ENCODE measurements around the gene ADCY1. TPM values are rescaled to one million over a fixed set of nuclear protein-coding genes. Genes with fewer than 3 reads are reported as not detected.

The ADCY1 gene
- total RNA-seq, 2 experiments from 2014 or later: 0.03 TPM; not detected in 1

- Mint-ChIP-seq H3K27me3 (peaks cover 59% of the 10 kb centered on the region), H3K9me3 (peaks cover 5% of the 10 kb centered on the region), H3K27ac (no peak overlapping the region), H3K4me3 (no peak overlapping the region), H3K4me1 (ENCODE audit: low read depth) (no peaks in the 10 kb centered on the region), H3K36me3 (ENCODE audit: low read depth) (no peaks in the 10 kb centered on the region)
- Histone ChIP-seq H3K4me1 (ENCODE audit: insufficient read depth, low read length) (no peaks in the 10 kb centered on the region), H3K36me3 (ENCODE audit: insufficient read depth, low read length) (no peaks in the 10 kb centered on the region), H3K4me3 (ENCODE audit: low read length) (no peak overlapping the region), H3K27me3 (ENCODE audit: control insufficient read depth in 1 of 2, insufficient read depth in 2 of 2, low read length in 2 of 2) (peaks cover 13 to 24% of the 10 kb centered on the region in 2 experiments), H3K27ac (ENCODE audit: low read depth in 1 of 2, low read length in 2 of 2) (no peak overlapping the region), H3K9me3 (ENCODE audit: control insufficient read depth in 1 of 2, insufficient read depth in 1 of 2, low read length in 2 of 2) (peaks cover 0 to 3% of the 10 kb centered on the region in 2 experiments)
- intact Hi-C loops (cut with DNase I, micrococcal nuclease): no loop called here
- ATAC-seq (ENCODE audit: poor library complexity): no peak
- ChIA-PET CTCF (no interaction called here), POLR2A (no interaction called here)
- no peak for DNase-seq
- no peak for TF ChIP-seq CTCF (IDR thresholded peaks at IDR 0.05)
These were observed 5.5 kb upstream of the ADCY1 start for GRCh38 chr7:45568536-45569289.

GRCh38 chr7:45569290-45569685 lies 4.9 kb upstream of the ADCY1 start:
- Histone ChIP-seq H3K27ac (ENCODE audit: low read depth in 1 of 2, low read length in 2 of 2) (no peak overlapping the region), H3K27me3 (ENCODE audit: control insufficient read depth in 1 of 2, insufficient read depth in 2 of 2, low read length in 2 of 2) (peaks cover 15 to 27% of the 10 kb centered on the region in 2 experiments), H3K4me3 (ENCODE audit: low read length) (no peak overlapping the region), H3K36me3 (ENCODE audit: insufficient read depth, low read length) (no peaks in the 10 kb centered on the region), H3K9me3 (ENCODE audit: control insufficient read depth in 1 of 2, insufficient read depth in 1 of 2, low read length in 2 of 2) (peaks cover 0 to 6% of the 10 kb centered on the region in 2 experiments), H3K4me1 (ENCODE audit: insufficient read depth, low read length) (no peaks in the 10 kb centered on the region)
- intact Hi-C loops (cut with DNase I, micrococcal nuclease): no loop called here
- H3K36me3 Mint-ChIP-seq (ENCODE audit: low read depth): no peaks in the 10 kb centered on the region
- no peaks in the 10 kb centered on the region for H3K4me1 Mint-ChIP-seq (ENCODE audit: low read depth)
- peaks cover 57% of the 10 kb centered on the region for H3K27me3 Mint-ChIP-seq
- peaks cover 2% of the 10 kb centered on the region for H3K9me3 Mint-ChIP-seq
- TF ChIP-seq CTCF (IDR thresholded peaks at IDR 0.05): no peak
- CTCF ChIA-PET: no interaction called here
- no peak for ATAC-seq (ENCODE audit: poor library complexity)
- H3K4me3 Mint-ChIP-seq: no peak overlapping the region
- POLR2A ChIA-PET: no interaction called here
- no peak for DNase-seq
- no peak overlapping the region for H3K27ac Mint-ChIP-seq

DNA sequence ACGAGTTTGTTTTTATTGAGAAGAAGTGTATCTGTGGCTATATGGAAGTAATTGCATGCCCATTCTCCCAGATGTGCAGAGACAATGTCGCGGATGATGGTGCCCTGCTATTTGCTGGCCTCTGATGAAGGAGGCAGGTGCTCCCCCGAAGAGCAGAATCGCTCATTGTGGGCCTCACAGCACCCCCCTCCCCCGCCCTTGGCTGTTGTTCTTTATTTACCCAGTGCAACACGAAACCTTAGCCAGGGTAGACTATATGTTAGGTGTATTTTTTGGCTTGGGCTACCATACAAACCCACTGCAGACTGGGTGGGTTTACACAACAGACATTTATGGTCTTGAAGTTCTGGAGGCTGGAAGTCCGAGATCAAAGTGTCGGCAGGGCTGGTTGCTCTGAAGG lies 3.4 kb upstream of the ADCY1 start:
- POLR2A ChIA-PET: no interaction called here
- H3K9me3 Mint-ChIP-seq: peaks cover 2% of the 10 kb centered on the region

More for the DNA sequence above, 3.4 kb upstream of the ADCY1 start:
- no peaks in the 10 kb centered on the region for H3K36me3 ChIP-seq (ENCODE audit: insufficient read depth, low read length)
- CTCF ChIA-PET: no interaction called here
- Mint-ChIP-seq H3K4me3 (no peak overlapping the region), H3K27me3 (peaks cover 62% of the 10 kb centered on the region), H3K27ac (no peak overlapping the region), H3K4me1 (ENCODE audit: low read depth) (no peaks in the 10 kb centered on the region), H3K36me3 (ENCODE audit: low read depth) (no peaks in the 10 kb centered on the region)
- DNase-seq (no peak), ATAC-seq (ENCODE audit: poor library complexity) (no peak)
- intact Hi-C loops (cut with DNase I, micrococcal nuclease): no loop called here
- peaks cover 0 to 11% of the 10 kb centered on the region in 2 experiments for H3K9me3 ChIP-seq (ENCODE audit: control insufficient read depth in 1 of 2, insufficient read depth in 1 of 2, low read length in 2 of 2)
- no peak overlapping the region for H3K27ac ChIP-seq (ENCODE audit: low read depth in 1 of 2, low read length in 2 of 2)
- no peak overlapping the region for H3K4me3 ChIP-seq (ENCODE audit: low read length)
- H3K27me3 ChIP-seq (ENCODE audit: control insufficient read depth in 1 of 2, insufficient read depth in 2 of 2, low read length in 2 of 2): peaks cover 20 to 39% of the 10 kb centered on the region in 2 experiments
- no peaks in the 10 kb centered on the region for H3K4me1 ChIP-seq (ENCODE audit: insufficient read depth, low read length)
- TF ChIP-seq CTCF (IDR thresholded peaks at IDR 0.05): no peak

All from CD4-positive, alpha-beta T cell (primary cell).